H1 (cell line): ENCODE results near the gene RALGAPB. TPM values are rescaled to one million over a fixed set of nuclear protein-coding genes. Genes with fewer than 3 reads are reported as not detected.

Experiments used
- ASH2L ChIP-seq: fragments of 200-600, 300-600 bp; sonication (generic); IDR thresholded peaks from one replicate; pipeline ENCODE4 v1.7.1; 2017; ENCODE audit warnings: low read length
- BCL11A ChIP-seq, 2 experiments: IDR thresholded peaks; one replicate each; pipeline ENCODE4 v1.6.1; 2011; ENCODE audit warnings: low read depth in 2 of 2, low read length in 2 of 2, mild to moderate bottlenecking in 2 of 2
- CBX8 ChIP-seq: fragments of 300-800, 300-1000 bp; sonication (generic); IDR thresholded peaks from 2 replicates; pipeline ENCODE4 v1.7.1; 2016; ENCODE audit warnings: low read depth, low read length, borderline replicate concordance
- CHD1 ChIP-seq: IDR thresholded peaks from 2 replicates; pipeline ENCODE4 v1.6.1; 2012; ENCODE audit warnings: low read depth, low read length, improper control_type of control experiment
- CTCF ChIP-seq, 3 experiments: IDR thresholded peaks; 1 replicate in 2 of 3; 2 replicates in 1 of 3; pipeline versions ENCODE4 v1.5.1 to v1.6.1; 2011; ENCODE audit warnings: low read length in 3 of 3, mild to moderate bottlenecking in 3 of 3, inconsistent platforms in 2 of 3, low read depth in 1 of 3, moderate library complexity in 1 of 3; ENCODE audit not compliant: insufficient read depth in 1 of 3; ENCODE audit errors: control extremely low read depth in 1 of 3
- EGR1 ChIP-seq: IDR thresholded peaks from 2 replicates; pipeline ENCODE4 v1.6.1; 2011; ENCODE audit warnings: low read depth, low read length, borderline replicate concordance
- EZH2 ChIP-seq: fragments of 200-600 bp; sonication (generic); IDR thresholded peaks from 2 replicates; pipeline ENCODE4 v1.7.1; 2012; ENCODE audit warnings: low read depth, mild to moderate bottlenecking, moderate library complexity, low read length, inconsistent platforms; ENCODE audit not compliant: severe bottlenecking
- FOSL1 ChIP-seq: IDR thresholded peaks from 2 replicates; pipeline ENCODE4 v1.6.1; 2011; ENCODE audit warnings: mild to moderate bottlenecking, low read depth, low read length, moderate library complexity; ENCODE audit not compliant: insufficient read depth
- GABPA ChIP-seq: IDR thresholded peaks from 2 replicates; pipeline ENCODE4 v1.6.1; 2011; ENCODE audit warnings: mild to moderate bottlenecking, low read length, moderate library complexity, borderline replicate concordance; ENCODE audit not compliant: insufficient read depth
- JUN ChIP-seq: IDR thresholded peaks from 2 replicates; pipeline ENCODE4 v1.6.1; 2011; ENCODE audit warnings: low read depth, mild to moderate bottlenecking, improper control_type of control experiment, low read length
- NANOG ChIP-seq: IDR thresholded peaks from 2 replicates; pipeline ENCODE4 v1.6.1; 2011; ENCODE audit warnings: low read length, low read depth, mild to moderate bottlenecking, inconsistent platforms; ENCODE audit not compliant: insufficient read depth, poor library complexity, severe bottlenecking
- RBBP5 ChIP-seq: IDR thresholded peaks from 2 replicates; pipeline ENCODE4 v1.7.1; 2012; ENCODE audit warnings: low read depth, mild to moderate bottlenecking, inconsistent platforms, low read length, moderate library complexity, borderline replicate concordance
- RXRA ChIP-seq: IDR thresholded peaks from 2 replicates; pipeline ENCODE4 v1.6.1; 2011; ENCODE audit warnings: low read depth, mild to moderate bottlenecking, low read length, moderate library complexity; ENCODE audit not compliant: insufficient read depth
- SIX5 ChIP-seq: IDR thresholded peaks from 2 replicates; pipeline ENCODE4 v1.6.1; 2011; ENCODE audit warnings: mild to moderate bottlenecking, low read depth, low read length
- SP4 ChIP-seq: IDR thresholded peaks from 2 replicates; pipeline ENCODE4 v1.6.1; 2012; ENCODE audit warnings: low read length, inconsistent platforms
- TAF1 ChIP-seq: IDR thresholded peaks from 2 replicates; pipeline ENCODE4 v1.6.1; 2011; ENCODE audit warnings: mild to moderate bottlenecking, low read depth, low read length
- TCF12 ChIP-seq: IDR thresholded peaks from 2 replicates; pipeline ENCODE4 v1.6.1; 2011; ENCODE audit warnings: low read depth, mild to moderate bottlenecking, low read length
- polyA plus RNA-seq, 7 experiments: library from polyadenylated mRNA; depleted of rRNA in 3 of 7; stranded (reverse) in 5 of 7; unstranded in 2 of 7; fragments of >200 nt in 5 of 7; fragments of 200-250 nt in 2 of 7; gene quantifications; 1 replicate in 5 of 7; 2 replicates in 1 of 7; 4 replicates in 1 of 7; pipeline versions ENCODE4 v1.2.1 to v1.2.3, GENCODE V29; 2011 to 2013; ENCODE audit warnings: missing spikeins in 2 of 7, mixed read lengths in 2 of 7
- total RNA-seq: library from RNA; stranded (reverse); fragmentation: NEBNext Ultra II Directional; extraction: Animal tissue kit (Norgen Biotek cat#: 25700); gene quantifications from 2 replicates; pipeline ENCODE4 v1.2.1, GENCODE V29; 2021
- TF ChIP-seq, protein P1 (sequence below): IDR thresholded peaks from 2 replicates; pipeline ENCODE4 v1.6.1; 2012; ENCODE audit warnings: inconsistent platforms
- TF ChIP-seq, protein P2 (sequence below): IDR thresholded peaks from 2 replicates; pipeline ENCODE4 v1.6.1; 2012; ENCODE audit warnings: inconsistent platforms
- TF ChIP-seq, protein P3 (sequence below): IDR thresholded peaks from 2 replicates; pipeline ENCODE4 v1.6.1; 2011; ENCODE audit warnings: low read depth, mild to moderate bottlenecking, low read length; ENCODE audit not compliant: insufficient read depth

Gene RALGAPB
- total and polyA plus RNA-seq, 2 of the 8 experiments (the other 6 are each of a cell fraction or from before 2014, with no cell fraction given) = 10.6 to 35.1 TPM

GRCh38 chr20:38434770-38435554 lies 37.7 kb upstream of the RALGAPB start, which contains the start of gene SNHG17 (continued):
- TF ChIP-seq SIX5 (no peak), TAF1 (peak; percentile 100), RXRA (0 out of 2 replicates have a peak, but pooled peaks have one; percentile 10), GABPA (peak; percentile 83; the same call in 1 of the 2 replicates), EZH2 (no peak), CBX8 (no peak), JUN (no peak), FOSL1 (no peak), SP4 (peak; percentile 61; the same call in 1 of the 2 replicates), EGR1 (peak; percentile 99), RBBP5 (no peak), NANOG (no peak), TCF12 (no peak), CTCF (IDR thresholded peaks at IDR 0.05; ENCODE audit: control extremely low read depth in 1 of 3, insufficient read depth in 1 of 3, low read depth in 1 of 3, low read length in 3 of 3) (peak; percentile 98 to 100 (median 99)), ASH2L (peak; percentile 90), CHD1 (no peak), BCL11A (IDR thresholded peaks at IDR 0.05; ENCODE audit: low read depth in 2 of 2, low read length in 2 of 2) (no peak)
- TF ChIP-seq, protein P1, sequence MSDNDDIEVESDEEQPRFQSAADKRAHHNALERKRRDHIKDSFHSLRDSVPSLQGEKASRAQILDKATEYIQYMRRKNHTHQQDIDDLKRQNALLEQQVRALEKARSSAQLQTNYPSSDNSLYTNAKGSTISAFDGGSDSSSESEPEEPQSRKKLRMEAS = peak; percentile 95
- TF ChIP-seq, protein P2, sequence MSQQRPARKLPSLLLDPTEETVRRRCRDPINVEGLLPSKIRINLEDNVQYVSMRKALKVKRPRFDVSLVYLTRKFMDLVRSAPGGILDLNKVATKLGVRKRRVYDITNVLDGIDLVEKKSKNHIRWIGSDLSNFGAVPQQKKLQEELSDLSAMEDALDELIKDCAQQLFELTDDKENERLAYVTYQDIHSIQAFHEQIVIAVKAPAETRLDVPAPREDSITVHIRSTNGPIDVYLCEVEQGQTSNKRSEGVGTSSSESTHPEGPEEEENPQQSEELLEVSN = peak; percentile 85
- TF ChIP-seq, protein P3, sequence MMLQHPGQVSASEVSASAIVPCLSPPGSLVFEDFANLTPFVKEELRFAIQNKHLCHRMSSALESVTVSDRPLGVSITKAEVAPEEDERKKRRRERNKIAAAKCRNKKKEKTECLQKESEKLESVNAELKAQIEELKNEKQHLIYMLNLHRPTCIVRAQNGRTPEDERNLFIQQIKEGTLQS = no peak
